GM19468 (cell line): ENCODE results near the gene SLX4.

ENCODE experiments used
- ATAC-seq: cut with Tn5 transposase; IDR thresholded peaks from one replicate; pipeline ENCODE4 v1.9.1; 2021; ENCODE audit warnings: mild to moderate bottlenecking, moderate library complexity, moderate number of reproducible peaks; ENCODE audit not compliant: unreplicated experiment; ENCODE audit errors: extremely low read depth

SLX4 gene

GRCh38 chr16:3564130-3564888, 47.1 kb downstream of the SLX4 start:
- no peak for ATAC-seq

- no peak for ATAC-seq
Measured at GRCh38 chr16:3562914-3563480, 48.4 kb downstream of the SLX4 start.

- no peak for ATAC-seq
Measured at GRCh38 chr16:3561626-3562025, 49.8 kb downstream of the SLX4 start.

- no peak for ATAC-seq
Measured at GRCh38 chr16:3554351-3554928, 57.0 kb downstream of the SLX4 start.

GRCh38 chr16:3553138-3553923, 58.1 kb downstream of the SLX4 start:
- no peak for ATAC-seq

GRCh38 chr16:3550851-3551847, 60.3 kb downstream of the SLX4 start:
- ATAC-seq: no peak

GRCh38 chr16:3549906-3550305, 61.5 kb downstream of the SLX4 start:
- ATAC-seq: no peak

GRCh38 chr16:3548859-3549258, 62.5 kb downstream of the SLX4 start:
- no peak for ATAC-seq

GRCh38 chr16:3548445-3548844, 63.0 kb downstream of the SLX4 start:
- ATAC-seq: no peak

- no peak for ATAC-seq
Measured at GRCh38 chr16:3546986-3547682, 64.3 kb downstream of the SLX4 start.

- no peak for ATAC-seq
Measured at GRCh38 chr16:3542601-3543373, 68.6 kb downstream of the SLX4 start.

GRCh38 chr16:3541527-3542155, 69.8 kb downstream of the SLX4 start:
- no peak for ATAC-seq

- ATAC-seq: no peak
Measured at GRCh38 chr16:3538222-3538621, 73.2 kb downstream of the SLX4 start.

GRCh38 chr16:3536851-3537250, 74.6 kb downstream of the SLX4 start:
- no peak for ATAC-seq

- no peak for ATAC-seq
Measured at GRCh38 chr16:3536271-3536731, 75.1 kb downstream of the SLX4 start.

- ATAC-seq: no peak
Measured at GRCh38 chr16:3534126-3534525, 77.3 kb downstream of the SLX4 start.

GRCh38 chr16:3532741-3533140, 78.7 kb downstream of the SLX4 start:
- no peak for ATAC-seq
